Thyroid gland (tissue), 4 donors: ENCODE measurements around the gene RAD17. TPM values are rescaled to one million over a fixed set of nuclear protein-coding genes. Genes with fewer than 3 reads are reported as not detected.
A peak's percentile ranks its signal among the peaks of the same experiment; 100 is the strongest.
"Not testable (repeated sequence)": the region's sequence is repeated elsewhere in the genome, so short reads cannot be mapped to it uniquely, and the experiment has no call there.

ENCODE experiments used
- DNase-seq, 2 donors: peaks; one replicate each; pipeline ENCODE4 v3.0.0-alpha.2; 2019
- H3K27ac ChIP-seq, 3 donors: fragments of 200-600 bp; sonication (generic); 1 replicate in 2 of 3; 2 replicates in 1 of 3; pipeline ENCODE4 v1.5.1; 2016 to 2019; ENCODE audit warnings: mild to moderate bottlenecking in 1 of 3, moderate library complexity in 1 of 3
- H3K27me3 ChIP-seq: fragments of 200-600 bp; sonication (generic); one replicate; pipeline ENCODE4 v1.5.1; 2019
- H3K36me3 ChIP-seq, 2 donors: fragments of 200-600 bp; sonication (generic); one replicate each; pipeline ENCODE4 v1.5.1; 2016 to 2019
- H3K4me1 ChIP-seq, 2 donors: fragments of 200-600 bp; sonication (generic); one replicate each; pipeline ENCODE4 v1.5.1; 2017 to 2019
- H3K4me3 ChIP-seq, 3 donors: fragments of 200-600 bp; sonication (generic); replicated peaks in 1 of 3; 1 replicate in 2 of 3; 2 replicates in 1 of 3; pipeline ENCODE4 v1.5.1; 2016; ENCODE audit warnings: mild to moderate bottlenecking in 1 of 3
- H3K9me3 ChIP-seq: fragments of 200-600 bp; sonication (generic); one replicate; pipeline ENCODE4 v1.5.1; 2017
- CTCF ChIP-seq, 6 experiments: fragments of 200-600 bp in 3 of 6; fragments of 450-650 bp in 3 of 6; sonication (generic) in 3 of 6; IDR thresholded peaks; one replicate each; pipeline ENCODE4 v1.5.1; 2016 to 2019; ENCODE audit warnings: antibody characterized with exemption in 6 of 6, mild to moderate bottlenecking in 2 of 6, inconsistent platforms in 1 of 6, moderate library complexity in 1 of 6
- POLR2A ChIP-seq, 2 donors: fragments of 450-650 bp; IDR thresholded peaks; one replicate each; pipeline ENCODE4 v1.6.1; 2017; ENCODE audit warnings: antibody characterized with exemption in 2 of 2, mild to moderate bottlenecking in 2 of 2, moderate library complexity in 1 of 2
- WGBS, 2 donors: methylation state at CpG; one replicate each; pipeline ENCODE4 v1.1.5; 2017; 5-methylcytosine and 5-hydroxymethylcytosine counted together
- intact Hi-C: fragments of 100-400 bp; cut with DNase I; formaldehyde crosslinking; loops from one replicate; pipeline ENCODE4 v1.15.1; 2023
- total RNA-seq, 4 donors: library from RNA; depleted of rRNA; stranded (reverse); fragments of >200 nt; gene quantifications; one replicate each; pipeline ENCODE4 v1.2.3, GENCODE V29; 2016

Gene RAD17
- total RNA-seq, 4 donors from 2014 or later, result 20.9 to 34.9 (median 27.8) TPM

- no peak for TF ChIP-seq POLR2A (IDR thresholded peaks at IDR 0.05)
- TF ChIP-seq CTCF (IDR thresholded peaks at IDR 0.05), result no peak
- H3K4me3 ChIP-seq, result no peak overlapping the region
- no peaks in the 10 kb centered on the region for H3K27me3 ChIP-seq
- intact Hi-C loops, result no loop called here
- peaks cover 4 to 8% of the 10 kb centered on the region in 2 donors for H3K4me1 ChIP-seq
- no peaks in the 10 kb centered on the region for H3K9me3 ChIP-seq
- WGBS, 2 donors, result 49 to 53% methylated on average over 8 of the region's 8 CpGs
- no peaks in the 10 kb centered on the region for H3K36me3 ChIP-seq
- H3K27ac ChIP-seq, result peak overlapping the region in 2 of 3 donors; percentile 26 to 63
- DNase-seq, result peak; percentile 52 to 58
Observed at GRCh38 chr5:69454460-69455249, 85.0 kb downstream of the RAD17 start.

- H3K4me1 ChIP-seq, H3K4me3 ChIP-seq, H3K27me3 ChIP-seq, H3K9me3 ChIP-seq, intact Hi-C loops, H3K36me3 ChIP-seq: not testable (repeated sequence)
- peak; percentile 30 to 45 for DNase-seq
- 60 to 70% methylated on average over 7 of the region's 7 CpGs for WGBS, 2 donors
- peak overlapping the region in 2 of 3 donors; percentile 26 to 63 for H3K27ac ChIP-seq
Observed at GRCh38 chr5:69455428-69455988, 85.9 kb downstream of the RAD17 start.

- Histone ChIP-seq H3K27ac (no peak overlapping the region), H3K36me3 (no peaks in the 10 kb centered on the region), H3K9me3 (no peaks in the 10 kb centered on the region), H3K27me3 (no peaks in the 10 kb centered on the region), H3K4me1 (no peaks in the 10 kb centered on the region), H3K4me3 (no peak overlapping the region)
- DNase-seq, result no peak
- intact Hi-C loops, result no loop called here
- TF ChIP-seq CTCF (IDR thresholded peaks at IDR 0.05) (no peak), POLR2A (IDR thresholded peaks at IDR 0.05) (no peak)
- WGBS, 2 donors, result 97% methylated on average over 1 of the region's 1 CpG
Observed at GRCh38 chr5:69462170-69462569, 92.6 kb downstream of the RAD17 start.

Other genes with a start within 250 kb of the RAD17 start
- 10 to 100 TPM in 3 of 4 donors, 1 to 10 TPM in 1; 7.7 to 13.4 (median 10.9) TPM for gene CCNB1, start 202.7 kb upstream of the RAD17 start, total RNA-seq
- gene CENPH, start 180.2 kb upstream of the RAD17 start, total RNA-seq, result 1 to 10 TPM in 3 of 4 donors, under 1 TPM in 1; 0.88 to 3.4 (median 1.9) TPM
- 10 to 100 TPM; 16.7 to 54.5 (median 24.1) TPM for gene CDK7, start 134.9 kb upstream of the RAD17 start, total RNA-seq
- 10 to 100 TPM in 2 of 4 donors, 1 to 10 TPM in 2; 8.2 to 13.6 (median 9.6) TPM for gene CCDC125, start 37.0 kb upstream of the RAD17 start, total RNA-seq
- gene AK6, start 298 bp upstream of the RAD17 start, total RNA-seq, result 10 to 100 TPM; 13.1 to 32.6 (median 23.9) TPM
- 10 to 100 TPM; 29.2 to 41.4 (median 39.2) TPM for gene TAF9, start 298 bp upstream of the RAD17 start, total RNA-seq
- gene MARVELD2, start 45.3 kb downstream of the RAD17 start, total RNA-seq, result 100 to 1,000 TPM in 1 of 4 donors, 10 to 100 TPM in 3; 61.8 to 100 (median 81.9) TPM
- 100 to 1,000 TPM; 148 to 248 (median 197) TPM for gene OCLN, start 123.0 kb downstream of the RAD17 start, total RNA-seq
- gene GTF2H2C, start 190.4 kb downstream of the RAD17 start, total RNA-seq, result 10 to 100 TPM; 39.0 to 65.4 (median 47.1) TPM